HG03565 (cell line): ENCODE measurements around the gene SIAH1.
"Not testable (repeated sequence)": the region's sequence is repeated elsewhere in the genome, so short reads cannot be mapped to it uniquely, and the experiment has no call there.

Experiments used
- ATAC-seq: cut with Tn5 transposase; IDR thresholded peaks from one replicate; pipeline ENCODE4 v1.9.1; 2021; ENCODE audit warnings: mild to moderate bottlenecking, moderate library complexity; ENCODE audit not compliant: unreplicated experiment

SIAH1 gene

DNA sequence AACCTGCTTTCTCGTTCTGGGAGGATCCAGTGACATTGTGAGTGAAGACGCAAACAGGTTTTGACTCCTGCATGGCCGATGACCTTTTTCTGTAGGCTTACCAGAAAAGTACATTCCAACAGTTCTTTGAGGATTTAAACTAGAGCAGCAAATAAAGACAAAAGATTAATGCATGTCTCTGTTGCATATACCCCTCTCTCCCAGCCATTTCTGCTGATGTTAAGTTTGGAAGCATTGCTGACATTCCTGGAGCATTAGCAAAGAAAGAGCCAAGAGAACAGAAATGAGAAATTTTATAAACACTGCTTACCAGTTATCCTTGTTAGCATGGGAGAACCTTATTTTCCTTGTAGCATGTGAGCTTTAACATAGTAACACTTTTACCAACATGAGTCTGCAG, 49.3 kb downstream of the SIAH1 start:
- ATAC-seq = no peak

DNA sequence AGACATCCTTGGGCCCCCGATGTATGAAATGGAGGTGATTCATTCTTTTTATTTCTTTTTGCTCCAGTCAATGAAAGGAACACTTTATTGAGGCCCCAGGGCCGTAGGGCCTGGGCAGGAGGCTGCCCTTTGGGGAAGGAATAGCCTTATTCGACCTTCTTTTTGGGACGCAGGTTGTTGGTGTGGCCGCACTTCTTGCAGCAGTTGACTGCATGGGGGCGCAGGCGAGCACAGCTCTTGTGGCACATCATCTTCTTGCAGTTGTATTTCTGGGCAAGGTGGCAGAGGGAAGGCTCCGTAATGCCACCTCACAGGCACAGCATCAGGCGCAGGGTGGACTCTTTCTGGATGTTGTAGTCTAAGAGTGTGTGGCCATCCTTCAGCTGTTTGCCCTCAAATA, 50.9 kb downstream of the SIAH1 start:
- ATAC-seq = no peak

DNA sequence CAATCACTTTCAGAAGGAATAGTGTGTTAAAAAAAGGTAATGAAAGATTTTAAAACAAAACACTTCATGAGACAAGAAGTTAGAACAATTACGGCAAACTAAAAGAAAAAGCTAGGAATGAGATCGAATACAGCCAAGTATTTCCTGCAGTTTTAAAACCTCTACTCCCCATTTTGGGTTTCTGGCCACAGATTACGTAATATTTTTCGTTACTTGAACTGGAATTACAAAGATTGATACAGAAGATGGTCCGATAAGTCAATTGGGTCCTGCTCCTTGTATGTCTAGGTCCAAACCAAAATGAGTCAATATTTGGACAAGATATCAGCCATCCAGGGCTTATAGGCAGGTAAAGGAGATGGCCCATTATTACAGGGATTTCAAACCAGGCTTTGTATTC, 52.2 kb downstream of the SIAH1 start:
- ATAC-seq = no peak

DNA sequence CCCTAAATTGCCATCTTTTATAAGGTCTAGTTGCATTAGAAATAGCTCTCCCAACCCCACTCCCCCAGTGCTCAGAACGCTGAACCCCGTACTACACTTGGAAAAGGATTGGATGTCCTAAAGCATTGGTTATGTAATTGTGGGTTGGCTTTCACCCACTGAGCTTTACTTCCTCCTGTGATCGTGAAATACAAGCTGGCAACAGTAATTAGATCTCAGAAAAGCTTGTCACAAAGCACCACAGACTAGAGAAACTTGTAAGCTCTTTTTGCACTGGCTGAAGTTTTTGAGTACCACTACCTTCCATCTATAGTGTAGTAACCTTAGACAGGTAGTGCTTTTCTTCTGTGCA, 54.4 kb downstream of the SIAH1 start:
- no peak for ATAC-seq

DNA sequence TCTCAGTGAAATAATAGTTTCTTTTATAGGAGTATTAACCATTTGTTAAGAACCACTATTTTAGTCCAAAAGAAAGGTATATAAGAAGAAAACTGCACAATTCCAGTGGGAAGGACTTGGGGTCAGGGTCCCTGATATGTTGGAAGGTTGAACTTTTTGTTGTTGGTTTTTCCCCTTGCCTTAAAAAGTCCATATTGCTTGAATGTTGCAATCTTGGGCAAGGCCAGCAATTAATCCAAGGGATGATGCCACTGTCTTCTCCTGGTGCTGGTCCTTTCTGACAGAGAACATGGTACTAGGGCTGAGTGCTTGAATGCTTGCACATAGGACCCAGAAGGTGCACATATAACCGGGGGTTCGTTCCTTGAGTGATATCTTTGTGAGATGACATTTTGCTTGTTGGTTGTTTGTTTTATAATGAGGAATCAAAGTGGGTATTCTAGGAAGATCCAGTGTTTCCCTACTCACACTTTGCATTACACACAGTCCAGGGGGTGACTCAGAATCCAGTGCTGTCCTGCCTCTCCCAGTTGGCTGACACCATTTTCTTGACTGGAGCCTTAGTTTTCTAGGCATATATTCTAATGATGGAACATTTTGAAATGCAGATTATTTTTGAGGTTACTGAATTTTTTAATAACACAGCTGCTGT, 54.9 kb downstream of the SIAH1 start:
- no peak for ATAC-seq

DNA sequence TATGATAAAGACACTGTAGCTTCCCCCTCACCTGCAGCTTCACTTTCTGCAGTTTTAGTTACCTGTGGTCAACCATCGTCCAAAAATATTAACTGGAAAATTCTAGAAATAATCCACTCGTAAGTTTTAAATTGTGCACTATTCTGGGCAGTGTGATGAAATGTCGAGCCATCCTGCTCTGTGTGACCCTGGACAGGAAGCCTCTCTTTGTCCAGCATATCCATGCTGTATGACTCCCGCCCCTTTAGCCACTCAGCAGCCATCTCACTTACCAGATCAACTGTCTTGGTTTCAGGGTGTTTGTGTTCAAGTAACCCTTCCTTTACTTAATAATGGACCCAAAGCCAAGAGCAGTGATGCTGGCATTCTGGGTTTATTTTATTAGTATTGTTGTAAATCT, 56.1 kb downstream of the SIAH1 start:
- ATAC-seq = no peak

DNA sequence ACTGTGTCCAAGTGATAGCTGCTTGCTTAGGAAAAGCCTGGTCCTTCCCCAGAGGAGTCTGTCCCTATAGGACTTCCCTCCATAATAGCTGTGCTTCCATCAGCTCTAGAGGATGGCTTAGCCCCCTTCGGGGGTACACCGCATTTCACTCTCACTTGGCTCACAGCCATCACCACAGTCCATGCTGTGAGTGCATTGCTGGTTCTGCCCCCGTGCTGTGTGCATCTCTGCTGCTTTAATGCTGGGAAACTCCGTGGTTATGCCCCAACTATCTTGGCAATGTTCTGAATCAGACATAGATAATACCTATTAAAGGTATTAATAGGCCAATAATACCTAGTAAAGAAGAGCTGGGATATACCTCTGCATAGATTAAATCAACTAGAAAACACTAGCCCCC, 58.3 kb downstream of the SIAH1 start:
- no peak for ATAC-seq

DNA sequence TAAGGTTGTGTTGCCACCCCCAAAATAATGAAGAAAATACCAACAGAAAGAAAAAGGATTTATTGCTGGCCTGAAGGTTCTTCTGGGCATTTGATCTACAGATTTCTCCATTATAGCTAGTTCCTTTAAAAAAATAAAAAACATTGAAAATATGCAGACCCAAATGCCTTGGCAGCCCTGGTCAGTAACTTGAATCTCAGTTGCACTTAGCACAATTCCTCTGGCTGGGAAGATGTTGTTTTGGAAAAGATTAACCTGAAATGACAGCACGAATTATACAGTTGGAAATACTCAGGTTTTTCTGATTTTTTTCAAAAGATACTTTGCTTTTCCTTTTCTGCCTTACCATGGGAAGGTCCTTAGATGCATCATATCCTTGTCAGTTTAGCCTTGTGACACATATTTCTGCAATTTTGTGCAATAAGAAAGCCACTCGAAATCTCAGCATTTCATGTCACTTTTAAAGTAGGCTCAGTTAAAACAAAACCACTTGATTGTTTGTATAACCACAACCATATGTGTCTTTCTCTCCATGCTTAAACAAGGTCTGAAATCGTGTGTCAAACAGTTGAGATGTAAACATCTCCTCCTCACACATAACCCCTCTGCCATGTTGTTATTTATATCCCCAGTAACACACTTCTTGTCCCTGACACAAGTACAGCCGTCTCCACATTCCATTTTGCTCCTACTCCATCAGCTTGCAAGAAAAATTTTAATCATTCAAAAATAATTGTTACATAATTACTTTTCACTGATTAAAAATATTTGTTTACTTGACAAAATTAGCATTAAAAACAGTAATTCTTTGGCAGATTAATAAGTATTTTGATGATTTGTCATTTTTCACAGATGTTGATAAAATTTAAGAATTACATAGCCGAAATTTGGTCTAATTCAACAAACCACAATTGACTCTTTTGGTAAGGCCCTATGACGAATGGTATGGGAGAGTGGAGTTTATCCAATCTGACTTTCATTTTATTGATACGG, 61.1 kb downstream of the SIAH1 start:
- no peak for ATAC-seq

DNA sequence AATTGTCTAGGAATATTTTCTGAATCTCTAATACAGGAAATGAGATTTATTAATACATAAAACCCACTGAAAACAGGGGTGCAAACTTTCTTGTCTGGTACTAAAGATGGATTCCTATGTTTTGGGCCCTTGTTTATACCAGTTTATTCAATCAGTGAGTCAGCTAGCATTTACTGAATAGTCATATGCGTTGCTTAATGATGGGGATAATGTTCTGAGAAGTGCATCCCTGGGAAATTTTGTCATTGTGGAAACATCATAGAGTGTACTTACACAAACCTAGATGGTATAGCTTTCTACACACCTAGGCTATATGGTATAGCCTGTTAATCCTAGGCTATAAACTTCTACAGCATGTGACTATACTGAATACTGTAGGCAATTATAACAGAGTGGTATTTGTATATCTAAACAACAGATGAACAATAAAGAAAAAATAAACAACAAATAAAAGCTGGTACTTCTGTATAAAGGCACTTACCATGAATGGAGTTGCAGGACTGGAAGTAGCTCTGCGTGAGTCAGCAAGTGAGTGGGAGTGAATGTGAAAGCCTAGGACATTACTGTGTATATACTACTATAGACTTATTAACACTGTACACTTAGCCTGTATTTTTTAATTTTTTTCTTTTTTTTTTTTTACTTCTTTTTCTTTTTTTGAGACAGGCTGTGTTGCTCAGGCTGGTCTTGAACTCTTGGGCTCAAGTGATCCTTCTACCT, 63.7 kb downstream of the SIAH1 start:
- no peak for ATAC-seq

DNA sequence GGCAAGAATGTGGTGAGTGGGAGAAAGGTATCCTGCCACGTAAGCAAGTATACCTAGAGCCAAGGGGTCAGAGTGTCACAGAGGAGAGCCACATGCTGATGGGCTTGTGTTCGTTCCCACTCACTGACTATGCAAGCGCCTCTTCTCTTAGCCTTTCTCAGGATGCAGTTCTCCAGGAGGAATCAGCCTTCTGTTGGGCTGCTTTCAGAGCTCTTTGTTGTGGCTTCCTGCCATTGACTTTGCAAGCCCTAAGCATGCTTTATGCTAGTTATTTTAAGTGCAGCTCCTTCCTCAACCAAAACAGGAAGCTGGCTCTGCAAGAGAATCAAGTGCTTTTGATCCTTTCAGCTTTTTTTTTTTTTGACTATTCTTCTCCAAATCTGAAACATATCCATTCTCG, 66.6 kb downstream of the SIAH1 start:
- ATAC-seq = no peak

DNA sequence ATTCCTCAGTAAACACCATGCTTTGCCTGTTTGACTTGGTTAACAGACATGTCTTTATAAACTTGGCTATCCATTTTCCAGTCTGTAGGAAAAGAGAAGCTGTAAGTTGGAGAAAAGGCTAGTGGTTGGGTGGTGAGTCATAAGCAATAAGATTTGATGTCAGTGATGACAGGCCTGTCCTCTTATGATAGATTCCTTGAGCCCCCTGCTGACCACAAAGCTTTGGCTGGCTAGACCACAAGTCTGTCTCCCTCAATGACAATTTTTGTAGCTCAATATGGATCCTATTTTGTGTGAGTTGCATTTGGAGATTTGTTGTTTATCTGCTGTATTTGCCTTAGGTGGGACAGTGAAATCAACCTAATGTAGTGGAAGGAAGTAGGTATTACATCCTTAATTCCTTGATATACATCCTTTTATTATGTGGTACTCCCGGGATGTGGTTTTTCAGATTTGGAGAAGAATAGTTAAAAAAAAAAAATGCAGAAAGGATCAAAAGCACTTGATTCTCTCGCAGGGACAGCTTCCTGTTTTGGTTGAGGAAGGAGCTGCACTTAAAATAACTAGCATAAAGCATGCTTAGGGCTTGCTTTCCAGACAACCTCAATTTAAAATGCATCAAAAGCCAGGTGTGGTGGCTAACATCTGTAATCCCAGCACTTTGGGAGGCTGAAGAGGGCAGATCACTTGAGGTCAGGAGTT, 67.4 kb downstream of the SIAH1 start:
- no peak for ATAC-seq

DNA sequence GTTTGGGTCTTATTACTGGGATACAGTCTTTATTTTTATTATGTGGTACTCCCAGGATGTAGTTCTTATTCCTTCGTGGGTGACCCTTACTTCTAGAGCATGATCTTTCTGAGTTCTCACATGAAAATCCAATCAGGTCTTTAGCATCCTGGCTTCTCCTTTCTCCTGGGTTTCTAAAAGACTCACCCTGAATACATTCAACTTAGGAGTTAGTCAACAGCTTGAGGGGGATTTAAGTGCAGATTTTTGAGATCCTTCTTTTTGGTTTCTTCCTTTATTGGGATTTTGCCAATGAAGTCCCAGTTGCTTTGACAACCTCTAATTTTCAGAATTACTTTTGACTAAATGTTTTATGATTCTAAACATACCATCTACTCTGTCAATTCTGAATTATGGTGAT, 68.2 kb downstream of the SIAH1 start:
- no peak for ATAC-seq

DNA sequence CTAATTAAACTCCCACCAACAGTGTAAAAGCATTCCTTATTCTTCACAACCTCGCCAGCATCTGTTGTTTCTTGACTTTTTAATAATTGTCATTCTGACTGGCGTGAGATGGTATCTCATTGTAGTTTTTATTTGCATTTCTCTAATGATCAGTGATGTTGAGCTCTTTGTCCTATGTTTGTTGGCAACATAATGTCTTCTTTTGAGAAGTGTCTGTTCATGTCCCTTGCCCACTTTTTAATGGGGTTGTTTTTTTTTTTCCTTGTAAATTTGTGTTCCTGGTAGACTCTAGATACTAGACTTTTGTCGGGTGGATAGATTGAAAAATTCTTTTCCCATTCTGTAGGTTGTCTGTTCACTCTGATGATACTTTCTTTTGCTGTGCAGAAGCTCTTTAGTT, 71.3 kb downstream of the SIAH1 start:
- not testable (repeated sequence) for ATAC-seq

DNA sequence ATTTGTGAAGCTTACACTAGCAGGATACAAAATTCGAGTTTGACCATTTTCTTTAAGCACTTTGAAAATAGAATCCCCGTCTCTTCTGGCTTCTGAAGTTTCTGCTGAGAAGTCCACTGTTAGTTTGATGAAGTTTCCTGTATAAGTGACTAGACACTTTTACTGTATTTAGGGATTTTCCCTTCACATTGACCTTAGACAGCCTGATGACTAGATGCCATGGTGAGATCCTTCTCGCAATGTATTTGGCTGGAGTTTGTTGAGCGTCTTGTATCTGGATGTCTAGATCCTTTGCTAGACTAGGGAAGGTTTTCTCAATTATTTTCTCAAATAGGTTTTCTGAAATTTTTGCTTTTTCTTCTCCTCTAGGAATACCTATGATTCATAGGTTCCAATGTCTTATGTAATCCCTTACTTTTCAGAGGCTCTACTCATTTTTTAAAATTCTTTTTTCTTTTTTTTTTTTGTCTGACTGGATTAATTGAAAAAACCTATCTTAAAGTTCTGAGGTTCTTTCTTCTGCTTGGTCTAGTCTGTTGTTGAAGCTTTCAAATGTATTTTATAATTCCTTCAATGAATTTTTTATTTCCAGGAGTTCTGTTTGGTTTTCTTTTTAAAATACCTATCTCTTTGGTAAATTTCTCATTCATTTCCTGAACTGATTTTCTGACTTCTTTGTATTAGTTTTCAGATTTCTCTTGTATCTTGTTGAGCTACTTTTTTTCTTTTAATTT, 74.1 kb downstream of the SIAH1 start:
- ATAC-seq = no peak
